Activated T-cell treated with anti-CD3 and anti-CD28 coated beads for 1 hour (primary cell): Measurements from ENCODE around the gene ZNF385A.

Experiments used
- DNase-seq: peaks from one replicate; pipeline ENCODE4 v3.0.0-alpha.2; 2020; ENCODE audit warnings: low read depth

Gene ZNF385A

DNA sequence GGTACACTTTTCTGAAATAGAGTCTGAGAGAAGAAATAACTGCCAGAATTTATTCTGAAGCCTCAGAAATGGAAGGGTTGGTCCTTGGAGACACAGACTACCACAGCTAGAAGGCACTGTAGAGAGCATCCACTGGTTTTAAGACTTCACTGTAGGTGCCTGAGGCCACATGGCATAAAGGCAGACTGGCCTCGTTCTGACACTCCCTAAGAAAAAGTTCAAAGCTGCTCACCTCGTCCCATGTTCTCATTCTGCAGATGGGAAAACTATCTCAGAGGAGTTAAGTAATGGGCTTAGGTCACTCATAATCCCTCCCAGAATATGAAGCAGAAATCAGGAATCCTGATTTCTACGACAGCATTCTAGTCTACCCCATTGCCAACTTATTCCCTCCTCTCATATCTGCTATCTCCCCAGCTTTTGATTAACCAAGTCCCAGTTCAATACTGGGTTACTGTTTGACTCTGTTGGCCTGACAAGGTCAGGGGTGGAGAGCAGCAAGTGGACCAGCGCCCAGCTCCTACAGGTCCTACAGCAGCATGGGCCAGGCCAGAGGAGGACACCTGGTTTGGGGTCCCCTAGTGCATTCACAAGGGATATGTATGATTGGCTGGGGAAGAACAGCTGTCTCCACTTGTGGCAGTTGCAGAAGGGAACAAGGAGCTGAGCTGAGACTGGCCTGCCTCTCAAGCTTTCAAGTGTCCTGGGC is 30.8 kb upstream of the ZNF385A start:
- no peak for DNase-seq

GRCh38 chr12:54413284-54414190 is 29.0 kb upstream of the ZNF385A start:
- peak; percentile 71 for DNase-seq

DNA sequence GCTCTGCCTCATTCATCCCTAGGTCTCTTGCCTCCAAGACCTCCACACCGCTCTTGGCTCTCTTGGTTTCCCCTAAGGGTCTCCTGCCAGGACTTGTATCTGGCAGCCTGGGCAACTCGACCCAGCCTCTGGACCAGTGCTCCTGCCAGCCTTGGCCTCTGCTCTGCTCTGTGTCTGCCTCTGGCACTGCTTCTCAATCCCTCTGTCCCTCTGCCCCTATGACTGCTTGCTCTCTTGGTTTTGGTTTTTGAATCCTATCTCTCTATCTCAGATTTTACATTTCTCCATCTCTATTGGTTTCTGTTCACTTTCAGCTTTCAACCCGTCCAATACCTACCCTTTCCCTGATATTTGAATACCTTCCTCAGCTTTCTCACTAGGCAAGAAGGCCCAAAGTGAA is 28.3 kb upstream of the ZNF385A start:
- no peak for DNase-seq

DNA sequence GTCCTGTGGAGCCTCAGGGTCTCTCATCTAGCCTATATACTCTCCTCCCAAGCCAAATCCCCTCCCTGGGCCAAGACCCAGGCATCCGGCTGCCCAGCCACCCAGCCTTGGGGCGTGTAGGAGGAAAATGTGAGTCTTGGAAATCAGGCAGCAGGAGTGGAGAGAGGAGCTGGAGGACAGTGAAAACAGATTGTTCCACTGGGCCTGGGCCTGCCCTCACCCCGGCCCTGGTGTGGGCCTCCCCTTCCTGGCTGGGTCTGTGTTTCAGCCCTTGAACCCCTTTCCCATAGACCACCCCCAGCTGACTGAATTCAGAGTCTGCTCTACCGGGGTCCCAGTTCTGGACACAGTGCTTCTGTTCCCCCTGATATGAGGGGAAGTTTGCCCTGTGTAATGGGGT is 27.8 kb upstream of the ZNF385A start:
- no peak for DNase-seq

- DNase-seq: peak; percentile 45
Measured at GRCh38 chr12:54411391-54412241, 27.1 kb upstream of the ZNF385A start.

- DNase-seq: no peak
Measured at GRCh38 chr12:54409267-54409666, 24.7 kb upstream of the ZNF385A start.

GRCh38 chr12:54407183-54407905 is 22.8 kb upstream of the ZNF385A start:
- DNase-seq: no peak

- DNase-seq: no peak
Measured at GRCh38 chr12:54405573-54405972, 21.0 kb upstream of the ZNF385A start.

DNA sequence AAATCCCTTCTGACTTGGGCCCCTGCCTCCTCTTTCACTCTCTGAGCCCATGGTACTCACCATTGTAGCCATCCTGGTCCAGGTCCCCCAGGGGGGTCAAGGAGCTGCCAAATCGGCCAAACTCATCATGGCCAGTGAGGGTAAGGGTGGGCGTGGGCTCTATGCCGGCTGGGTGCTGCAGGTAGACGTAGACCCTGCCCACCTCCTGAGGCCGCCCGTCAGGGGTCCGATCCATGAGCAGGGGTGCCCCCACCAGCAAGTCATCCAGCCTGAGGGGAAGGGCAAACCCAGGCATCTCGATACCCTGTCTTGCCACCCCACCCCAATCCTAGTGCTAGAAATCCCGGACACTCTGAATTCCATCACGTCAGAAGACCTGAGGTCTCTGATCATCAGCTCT is 20.6 kb upstream of the ZNF385A start:
- DNase-seq: no peak

GRCh38 chr12:54404061-54405004 is 19.8 kb upstream of the ZNF385A start:
- peak; percentile 55 for DNase-seq

DNA sequence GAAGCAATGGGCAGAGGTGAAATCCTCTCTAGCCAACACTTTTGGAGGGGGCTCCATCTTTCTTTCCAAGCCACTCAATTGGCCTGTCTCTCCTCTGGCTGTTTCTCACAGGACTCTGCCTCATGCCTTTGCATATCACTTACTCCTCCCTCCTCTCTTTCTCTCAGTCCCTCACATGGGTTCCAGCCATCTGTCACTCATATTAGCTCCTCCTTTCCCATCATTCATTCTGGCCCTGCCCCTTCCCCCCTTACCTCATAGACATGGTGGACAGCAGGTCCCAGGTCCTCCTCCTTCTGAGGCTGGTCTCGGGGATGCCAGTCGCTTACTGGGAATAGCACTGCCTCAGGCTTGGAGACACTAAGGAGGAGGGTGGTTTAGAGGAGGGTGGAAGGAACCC is 16.6 kb upstream of the ZNF385A start:
- no peak for DNase-seq

- DNase-seq: peak; percentile 88
Measured at GRCh38 chr12:54398995-54399793, 14.7 kb upstream of the ZNF385A start.

DNA sequence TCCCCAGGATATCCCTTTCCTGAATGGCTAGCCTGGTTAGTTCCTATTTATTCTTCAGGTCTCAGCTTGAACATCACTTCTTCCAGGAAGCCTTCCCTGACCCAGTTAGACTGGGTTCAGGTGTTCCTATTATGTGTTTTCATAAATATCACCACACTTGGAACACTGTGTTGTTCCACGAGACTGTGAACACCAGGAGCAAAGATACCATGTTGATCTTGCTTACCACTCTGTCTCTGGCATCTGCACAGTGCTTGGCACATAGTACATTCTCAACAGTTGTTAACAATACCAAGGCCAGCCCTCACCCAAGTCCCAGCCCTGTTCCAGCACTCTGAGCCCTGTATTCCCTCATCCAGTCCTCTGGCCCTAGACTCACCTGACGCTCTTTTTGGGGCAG is 13.7 kb upstream of the ZNF385A start:
- no peak for DNase-seq

- no peak for DNase-seq
Measured at GRCh38 chr12:54397157-54397556, 12.6 kb upstream of the ZNF385A start.

DNA sequence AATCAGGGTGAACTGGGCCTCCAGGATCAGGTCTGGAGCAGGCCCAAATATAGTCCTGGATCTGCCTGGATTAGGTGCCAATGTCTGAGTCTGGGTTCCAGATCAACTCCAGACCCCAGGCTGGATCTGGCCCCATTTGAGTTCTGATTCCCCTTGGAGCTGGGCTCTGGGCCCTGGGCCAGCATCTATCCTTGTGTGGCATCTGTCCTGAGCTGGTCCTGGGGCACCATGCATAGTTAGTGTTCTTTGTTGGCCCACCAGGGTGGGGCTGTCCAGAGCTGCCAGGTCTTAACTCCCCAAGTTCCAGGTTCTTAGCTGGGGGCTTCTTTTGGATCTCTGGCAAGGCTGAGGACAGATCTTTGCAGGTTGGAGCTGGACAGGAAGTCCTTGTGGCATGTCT is 11.0 kb upstream of the ZNF385A start:
- no peak for DNase-seq

GRCh38 chr12:54394986-54395385 is 10.5 kb upstream of the ZNF385A start:
- no peak for DNase-seq

GRCh38 chr12:54394281-54394719 is 9.8 kb upstream of the ZNF385A start:
- DNase-seq: no peak

DNA sequence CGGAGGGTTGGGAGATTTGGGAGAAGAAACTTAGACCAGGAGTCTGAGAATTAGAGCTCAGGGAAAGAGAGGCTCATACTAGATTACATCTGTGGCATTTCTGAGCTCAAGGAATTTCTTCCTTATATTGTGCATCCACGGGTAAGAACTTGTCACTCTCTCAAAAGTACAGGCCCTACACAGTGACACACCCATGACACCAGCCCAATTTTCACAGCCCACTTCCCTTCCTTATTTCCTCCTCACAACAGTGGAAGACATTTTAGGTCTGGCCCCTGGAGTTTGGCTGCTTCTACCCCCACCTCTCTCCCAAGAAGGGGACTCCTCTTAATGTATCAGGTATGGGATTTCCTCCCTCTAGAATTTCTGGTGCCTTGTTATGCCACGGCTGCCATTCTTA is 9.2 kb upstream of the ZNF385A start:
- no peak for DNase-seq

- no peak for DNase-seq
Measured at GRCh38 chr12:54393207-54393609, 8.7 kb upstream of the ZNF385A start.
